ENCODE measurements around the gene THBS4. TPM values are rescaled to one million over a fixed set of nuclear protein-coding genes. Genes with fewer than 3 reads are reported as not detected.
A peak's percentile ranks its signal among the peaks of the same experiment; 100 is the strongest.

The THBS4 gene
- total RNA-seq, 1 experiment from 2014 or later: 11.8 TPM

DNA sequence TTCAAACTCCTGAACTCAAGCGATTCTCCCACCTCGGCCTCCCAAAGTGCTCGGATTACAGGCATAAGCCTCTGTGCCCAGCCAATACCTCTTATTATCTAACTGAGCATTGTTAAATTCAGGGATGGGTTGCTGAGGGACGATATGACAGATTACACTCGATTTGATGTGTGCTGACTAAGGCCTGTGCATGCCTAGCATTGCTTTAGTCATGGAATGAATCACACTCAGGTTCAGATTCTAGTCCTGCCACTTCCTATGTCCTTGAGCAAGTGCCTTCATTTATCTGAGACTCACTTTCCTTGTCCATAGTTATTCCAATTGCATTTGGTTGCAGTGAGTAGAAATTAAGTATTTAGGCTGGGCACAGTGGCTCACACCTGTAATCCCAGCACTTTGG is 19.5 kb downstream of the THBS4 start:
- Mint-ChIP-seq H3K27me3 (ENCODE audit: low read depth) (no peaks in the 10 kb centered on the region), H3K27ac (no peak overlapping the region), H3K36me3 (no peaks in the 10 kb centered on the region), H3K4me3 (no peak overlapping the region), H3K4me1 (peaks cover 10% of the 10 kb centered on the region), H3K9me3 (no peaks in the 10 kb centered on the region)
- no peak for ATAC-seq
- ChIA-PET CTCF (interaction anchor here (2.1 kb wide), 1 partner anchor 29 kb away, joined by 18 read pairs; no protein-coding TSS in a partner anchor), POLR2A (no interaction called here)
- no peak for DNase-seq (ENCODE audit: low spot score)
- TF ChIP-seq TP53 (CRISPR knock-in tag; IDR thresholded peaks at IDR 0.05) (no peak), TEAD4 (CRISPR knock-in tag; IDR thresholded peaks at IDR 0.05) (no peak), CREB1 (CRISPR knock-in tag; IDR thresholded peaks at IDR 0.05) (no peak), USF1 (CRISPR knock-in tag; IDR thresholded peaks at IDR 0.05) (no peak), E2F1 (CRISPR knock-in tag; IDR thresholded peaks at IDR 0.05) (no peak), NFYB (CRISPR knock-in tag; conservative IDR thresholded peaks at IDR 0.05; ENCODE audit: low read depth) (no peak), IRF2 (CRISPR knock-in tag; IDR thresholded peaks at IDR 0.05; ENCODE audit: borderline replicate concordance, low read depth) (no peak)

GRCh38 chr5:80055491-80056170 is 20.5 kb downstream of the THBS4 start:
- ATAC-seq: peak; percentile 98
- no peaks in the 10 kb centered on the region for H3K9me3 Mint-ChIP-seq
- H3K27me3 Mint-ChIP-seq (ENCODE audit: low read depth): no peaks in the 10 kb centered on the region
- TF ChIP-seq, protein P1, sequence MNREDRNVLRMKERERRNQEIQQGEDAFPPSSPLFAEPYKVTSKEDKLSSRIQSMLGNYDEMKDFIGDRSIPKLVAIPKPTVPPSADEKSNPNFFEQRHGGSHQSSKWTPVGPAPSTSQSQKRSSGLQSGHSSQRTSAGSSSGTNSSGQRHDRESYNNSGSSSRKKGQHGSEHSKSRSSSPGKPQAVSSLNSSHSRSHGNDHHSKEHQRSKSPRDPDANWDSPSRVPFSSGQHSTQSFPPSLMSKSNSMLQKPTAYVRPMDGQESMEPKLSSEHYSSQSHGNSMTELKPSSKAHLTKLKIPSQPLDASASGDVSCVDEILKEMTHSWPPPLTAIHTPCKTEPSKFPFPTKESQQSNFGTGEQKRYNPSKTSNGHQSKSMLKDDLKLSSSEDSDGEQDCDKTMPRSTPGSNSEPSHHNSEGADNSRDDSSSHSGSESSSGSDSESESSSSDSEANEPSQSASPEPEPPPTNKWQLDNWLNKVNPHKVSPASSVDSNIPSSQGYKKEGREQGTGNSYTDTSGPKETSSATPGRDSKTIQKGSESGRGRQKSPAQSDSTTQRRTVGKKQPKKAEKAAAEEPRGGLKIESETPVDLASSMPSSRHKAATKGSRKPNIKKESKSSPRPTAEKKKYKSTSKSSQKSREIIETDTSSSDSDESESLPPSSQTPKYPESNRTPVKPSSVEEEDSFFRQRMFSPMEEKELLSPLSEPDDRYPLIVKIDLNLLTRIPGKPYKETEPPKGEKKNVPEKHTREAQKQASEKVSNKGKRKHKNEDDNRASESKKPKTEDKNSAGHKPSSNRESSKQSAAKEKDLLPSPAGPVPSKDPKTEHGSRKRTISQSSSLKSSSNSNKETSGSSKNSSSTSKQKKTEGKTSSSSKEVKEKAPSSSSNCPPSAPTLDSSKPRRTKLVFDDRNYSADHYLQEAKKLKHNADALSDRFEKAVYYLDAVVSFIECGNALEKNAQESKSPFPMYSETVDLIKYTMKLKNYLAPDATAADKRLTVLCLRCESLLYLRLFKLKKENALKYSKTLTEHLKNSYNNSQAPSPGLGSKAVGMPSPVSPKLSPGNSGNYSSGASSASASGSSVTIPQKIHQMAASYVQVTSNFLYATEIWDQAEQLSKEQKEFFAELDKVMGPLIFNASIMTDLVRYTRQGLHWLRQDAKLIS (CRISPR knock-in tag; IDR thresholded peaks at IDR 0.05; ENCODE audit: borderline replicate concordance): no peak
- TF ChIP-seq ZNF416 (CRISPR knock-in tag; IDR thresholded peaks at IDR 0.05) (no peak), ZNF423 (CRISPR knock-in tag; IDR thresholded peaks at IDR 0.05) (0 out of 2 replicates have a peak, but pooled peaks have one; percentile 58)
- TF ChIP-seq, protein P2, sequence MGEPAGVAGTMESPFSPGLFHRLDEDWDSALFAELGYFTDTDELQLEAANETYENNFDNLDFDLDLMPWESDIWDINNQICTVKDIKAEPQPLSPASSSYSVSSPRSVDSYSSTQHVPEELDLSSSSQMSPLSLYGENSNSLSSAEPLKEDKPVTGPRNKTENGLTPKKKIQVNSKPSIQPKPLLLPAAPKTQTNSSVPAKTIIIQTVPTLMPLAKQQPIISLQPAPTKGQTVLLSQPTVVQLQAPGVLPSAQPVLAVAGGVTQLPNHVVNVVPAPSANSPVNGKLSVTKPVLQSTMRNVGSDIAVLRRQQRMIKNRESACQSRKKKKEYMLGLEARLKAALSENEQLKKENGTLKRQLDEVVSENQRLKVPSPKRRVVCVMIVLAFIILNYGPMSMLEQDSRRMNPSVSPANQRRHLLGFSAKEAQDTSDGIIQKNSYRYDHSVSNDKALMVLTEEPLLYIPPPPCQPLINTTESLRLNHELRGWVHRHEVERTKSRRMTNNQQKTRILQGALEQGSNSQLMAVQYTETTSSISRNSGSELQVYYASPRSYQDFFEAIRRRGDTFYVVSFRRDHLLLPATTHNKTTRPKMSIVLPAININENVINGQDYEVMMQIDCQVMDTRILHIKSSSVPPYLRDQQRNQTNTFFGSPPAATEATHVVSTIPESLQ (CRISPR knock-in tag; IDR thresholded peaks at IDR 0.05): no peak
- ChIA-PET CTCF (interaction anchor here (0.8 to 2.1 kb wide), 5 partner anchors 9 to 252 kb away, joined by 3 to 18 read pairs (median 3); no protein-coding TSS in a partner anchor), POLR2A (no interaction called here)
- DNase-seq (ENCODE audit: low spot score): peak; percentile 60
- H3K27ac Mint-ChIP-seq: peak overlapping the region; percentile 89
- peak overlapping the region; percentile 47 for H3K4me3 Mint-ChIP-seq
- H3K4me1 Mint-ChIP-seq: peaks cover 10% of the 10 kb centered on the region
- H3K36me3 Mint-ChIP-seq: no peaks in the 10 kb centered on the region

DNA sequence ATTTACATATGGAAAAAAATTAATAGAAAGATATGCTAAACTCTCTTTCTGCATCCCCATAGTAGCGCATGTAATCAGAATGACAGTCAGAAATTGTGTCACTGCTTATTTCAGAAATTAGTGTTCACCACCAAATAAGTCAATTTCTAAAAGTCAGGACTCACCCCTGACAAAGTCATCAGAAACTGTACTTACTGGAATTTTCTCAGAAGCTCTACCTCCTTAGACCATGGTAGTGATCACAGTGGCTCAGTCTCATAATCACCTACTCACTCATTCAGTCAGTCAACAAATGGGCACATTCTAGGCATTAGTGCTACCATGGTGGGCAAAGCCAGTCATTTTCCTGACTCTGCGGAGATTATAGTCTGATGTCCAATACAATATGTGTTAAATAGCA is 22.0 kb downstream of the THBS4 start:
- CTCF ChIA-PET: no interaction called here
- Mint-ChIP-seq H3K36me3 (no peaks in the 10 kb centered on the region), H3K4me3 (no peak overlapping the region), H3K27ac (no peak overlapping the region), H3K27me3 (ENCODE audit: low read depth) (no peaks in the 10 kb centered on the region), H3K9me3 (no peaks in the 10 kb centered on the region), H3K4me1 (peaks cover 10% of the 10 kb centered on the region)
- TF ChIP-seq ZNF263 (CRISPR knock-in tag; IDR thresholded peaks at IDR 0.05; ENCODE audit: low read depth) (no peak), RELA (CRISPR knock-in tag; IDR thresholded peaks at IDR 0.05; ENCODE audit: borderline replicate concordance) (no peak), TP53 (CRISPR knock-in tag; IDR thresholded peaks at IDR 0.05) (no peak)
- TF ChIP-seq, protein P3, sequence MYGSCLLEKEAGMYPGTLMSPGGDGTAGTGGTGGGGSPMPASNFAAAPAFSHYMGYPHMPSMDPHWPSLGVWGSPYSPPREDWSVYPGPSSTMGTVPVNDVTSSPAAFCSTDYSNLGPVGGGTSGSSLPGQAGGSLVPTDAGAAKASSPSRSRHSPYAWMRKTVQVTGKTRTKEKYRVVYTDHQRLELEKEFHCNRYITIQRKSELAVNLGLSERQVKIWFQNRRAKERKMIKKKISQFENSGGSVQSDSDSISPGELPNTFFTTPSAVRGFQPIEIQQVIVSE (CRISPR knock-in tag; IDR thresholded peaks at IDR 0.05; ENCODE audit: borderline replicate concordance): no peak
- TF ChIP-seq, protein P4, sequence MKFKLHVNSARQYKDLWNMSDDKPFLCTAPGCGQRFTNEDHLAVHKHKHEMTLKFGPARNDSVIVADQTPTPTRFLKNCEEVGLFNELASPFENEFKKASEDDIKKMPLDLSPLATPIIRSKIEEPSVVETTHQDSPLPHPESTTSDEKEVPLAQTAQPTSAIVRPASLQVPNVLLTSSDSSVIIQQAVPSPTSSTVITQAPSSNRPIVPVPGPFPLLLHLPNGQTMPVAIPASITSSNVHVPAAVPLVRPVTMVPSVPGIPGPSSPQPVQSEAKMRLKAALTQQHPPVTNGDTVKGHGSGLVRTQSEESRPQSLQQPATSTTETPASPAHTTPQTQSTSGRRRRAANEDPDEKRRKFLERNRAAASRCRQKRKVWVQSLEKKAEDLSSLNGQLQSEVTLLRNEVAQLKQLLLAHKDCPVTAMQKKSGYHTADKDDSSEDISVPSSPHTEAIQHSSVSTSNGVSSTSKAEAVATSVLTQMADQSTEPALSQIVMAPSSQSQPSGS (CRISPR knock-in tag; IDR thresholded peaks at IDR 0.05; ENCODE audit: borderline replicate concordance, low read depth): no peak
- no peak for ATAC-seq
- POLR2A ChIA-PET: interaction anchor here (0.5 kb wide), 1 partner anchor 674 kb away, joined by 3 read pairs; no protein-coding TSS in a partner anchor
- no peak for DNase-seq (ENCODE audit: low spot score)
